ENCODE data around the gene TXNDC17.

DNA sequence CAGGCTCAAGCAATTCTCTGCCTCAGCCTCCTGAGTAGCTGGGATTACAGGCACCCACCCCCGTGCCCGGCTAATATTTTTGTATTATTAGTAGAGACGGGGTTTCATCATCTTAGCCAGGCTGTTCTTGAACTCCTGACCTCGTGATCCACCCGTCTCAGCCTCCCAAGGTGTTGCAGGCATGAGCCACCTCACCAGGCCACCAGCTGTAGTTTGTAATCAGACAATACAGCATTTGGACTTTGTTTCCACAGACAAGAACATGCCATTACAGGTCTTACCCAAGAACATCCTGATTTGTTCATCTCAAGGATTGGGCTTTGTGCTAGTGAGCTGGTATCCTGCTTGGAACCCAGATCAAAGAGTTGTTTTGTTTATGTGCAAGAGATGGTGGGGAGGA lies 40.8 kb downstream of the TXNDC17 start:
- TF ChIP-seq, protein P1, sequence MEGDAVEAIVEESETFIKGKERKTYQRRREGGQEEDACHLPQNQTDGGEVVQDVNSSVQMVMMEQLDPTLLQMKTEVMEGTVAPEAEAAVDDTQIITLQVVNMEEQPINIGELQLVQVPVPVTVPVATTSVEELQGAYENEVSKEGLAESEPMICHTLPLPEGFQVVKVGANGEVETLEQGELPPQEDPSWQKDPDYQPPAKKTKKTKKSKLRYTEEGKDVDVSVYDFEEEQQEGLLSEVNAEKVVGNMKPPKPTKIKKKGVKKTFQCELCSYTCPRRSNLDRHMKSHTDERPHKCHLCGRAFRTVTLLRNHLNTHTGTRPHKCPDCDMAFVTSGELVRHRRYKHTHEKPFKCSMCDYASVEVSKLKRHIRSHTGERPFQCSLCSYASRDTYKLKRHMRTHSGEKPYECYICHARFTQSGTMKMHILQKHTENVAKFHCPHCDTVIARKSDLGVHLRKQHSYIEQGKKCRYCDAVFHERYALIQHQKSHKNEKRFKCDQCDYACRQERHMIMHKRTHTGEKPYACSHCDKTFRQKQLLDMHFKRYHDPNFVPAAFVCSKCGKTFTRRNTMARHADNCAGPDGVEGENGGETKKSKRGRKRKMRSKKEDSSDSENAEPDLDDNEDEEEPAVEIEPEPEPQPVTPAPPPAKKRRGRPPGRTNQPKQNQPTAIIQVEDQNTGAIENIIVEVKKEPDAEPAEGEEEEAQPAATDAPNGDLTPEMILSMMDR (IDR thresholded peaks at IDR 0.05): no peak
- no peak for TF ChIP-seq POLR2A (IDR thresholded peaks at IDR 0.05)
